Measurements from ENCODE around the gene TMEM256. TPM values are rescaled to one million over a fixed set of nuclear protein-coding genes. Genes with fewer than 3 reads are reported as not detected.

The TMEM256 gene
- total and polyA plus RNA-seq, 2 of the 8 experiments (the other 6 are each of a cell fraction or from before 2014, with no cell fraction given), result 97.0 to 350 TPM

DNA sequence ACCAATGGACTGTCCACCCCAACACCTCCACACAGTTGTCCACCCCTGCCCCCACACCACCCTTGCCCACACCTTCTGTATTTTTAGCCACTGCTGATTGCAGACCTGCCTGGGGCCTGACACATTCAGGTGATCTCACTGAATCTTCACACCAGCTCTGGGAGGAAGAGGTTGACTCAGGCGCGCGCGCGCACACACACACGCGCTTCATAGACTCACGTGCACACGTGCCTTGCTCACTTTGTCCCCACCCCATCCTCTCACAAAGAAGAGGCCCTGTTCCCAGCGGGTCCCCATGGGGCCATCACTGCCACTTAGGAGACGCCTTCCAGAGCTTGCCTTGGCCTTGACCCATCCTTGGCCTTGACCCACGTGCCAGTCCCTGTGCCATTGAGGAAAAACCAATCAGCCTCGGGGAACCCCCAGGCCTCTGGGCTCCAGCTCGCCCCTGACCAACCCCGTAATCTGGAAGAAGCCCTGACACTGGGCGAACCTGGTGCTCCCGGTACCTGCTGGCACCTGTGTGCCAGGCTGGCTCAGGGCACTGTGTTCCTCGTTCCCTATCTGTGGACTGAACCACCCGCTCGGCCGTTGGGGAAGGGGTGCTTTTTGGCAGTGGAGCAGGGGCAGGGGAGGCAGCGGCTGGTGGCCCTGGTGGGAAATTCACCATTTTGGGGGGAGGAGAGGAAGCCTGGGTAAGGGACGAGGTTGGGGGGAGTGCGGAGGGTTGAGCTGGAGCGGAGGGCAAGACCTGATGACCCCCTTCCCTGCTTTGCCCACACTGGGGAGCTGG is 6.9 kb upstream of the TMEM256 start (continued):
- TF ChIP-seq, protein P1, sequence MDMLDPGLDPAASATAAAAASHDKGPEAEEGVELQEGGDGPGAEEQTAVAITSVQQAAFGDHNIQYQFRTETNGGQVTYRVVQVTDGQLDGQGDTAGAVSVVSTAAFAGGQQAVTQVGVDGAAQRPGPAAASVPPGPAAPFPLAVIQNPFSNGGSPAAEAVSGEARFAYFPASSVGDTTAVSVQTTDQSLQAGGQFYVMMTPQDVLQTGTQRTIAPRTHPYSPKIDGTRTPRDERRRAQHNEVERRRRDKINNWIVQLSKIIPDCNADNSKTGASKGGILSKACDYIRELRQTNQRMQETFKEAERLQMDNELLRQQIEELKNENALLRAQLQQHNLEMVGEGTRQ (IDR thresholded peaks at IDR 0.05; ENCODE audit: low read length), result no peak
- TF ChIP-seq CBX5 (IDR thresholded peaks at IDR 0.05; ENCODE audit: low read depth, low read length), result no peak
- TF ChIP-seq, protein P2, sequence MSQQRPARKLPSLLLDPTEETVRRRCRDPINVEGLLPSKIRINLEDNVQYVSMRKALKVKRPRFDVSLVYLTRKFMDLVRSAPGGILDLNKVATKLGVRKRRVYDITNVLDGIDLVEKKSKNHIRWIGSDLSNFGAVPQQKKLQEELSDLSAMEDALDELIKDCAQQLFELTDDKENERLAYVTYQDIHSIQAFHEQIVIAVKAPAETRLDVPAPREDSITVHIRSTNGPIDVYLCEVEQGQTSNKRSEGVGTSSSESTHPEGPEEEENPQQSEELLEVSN (IDR thresholded peaks at IDR 0.05), result no peak
- TF ChIP-seq, protein P3, sequence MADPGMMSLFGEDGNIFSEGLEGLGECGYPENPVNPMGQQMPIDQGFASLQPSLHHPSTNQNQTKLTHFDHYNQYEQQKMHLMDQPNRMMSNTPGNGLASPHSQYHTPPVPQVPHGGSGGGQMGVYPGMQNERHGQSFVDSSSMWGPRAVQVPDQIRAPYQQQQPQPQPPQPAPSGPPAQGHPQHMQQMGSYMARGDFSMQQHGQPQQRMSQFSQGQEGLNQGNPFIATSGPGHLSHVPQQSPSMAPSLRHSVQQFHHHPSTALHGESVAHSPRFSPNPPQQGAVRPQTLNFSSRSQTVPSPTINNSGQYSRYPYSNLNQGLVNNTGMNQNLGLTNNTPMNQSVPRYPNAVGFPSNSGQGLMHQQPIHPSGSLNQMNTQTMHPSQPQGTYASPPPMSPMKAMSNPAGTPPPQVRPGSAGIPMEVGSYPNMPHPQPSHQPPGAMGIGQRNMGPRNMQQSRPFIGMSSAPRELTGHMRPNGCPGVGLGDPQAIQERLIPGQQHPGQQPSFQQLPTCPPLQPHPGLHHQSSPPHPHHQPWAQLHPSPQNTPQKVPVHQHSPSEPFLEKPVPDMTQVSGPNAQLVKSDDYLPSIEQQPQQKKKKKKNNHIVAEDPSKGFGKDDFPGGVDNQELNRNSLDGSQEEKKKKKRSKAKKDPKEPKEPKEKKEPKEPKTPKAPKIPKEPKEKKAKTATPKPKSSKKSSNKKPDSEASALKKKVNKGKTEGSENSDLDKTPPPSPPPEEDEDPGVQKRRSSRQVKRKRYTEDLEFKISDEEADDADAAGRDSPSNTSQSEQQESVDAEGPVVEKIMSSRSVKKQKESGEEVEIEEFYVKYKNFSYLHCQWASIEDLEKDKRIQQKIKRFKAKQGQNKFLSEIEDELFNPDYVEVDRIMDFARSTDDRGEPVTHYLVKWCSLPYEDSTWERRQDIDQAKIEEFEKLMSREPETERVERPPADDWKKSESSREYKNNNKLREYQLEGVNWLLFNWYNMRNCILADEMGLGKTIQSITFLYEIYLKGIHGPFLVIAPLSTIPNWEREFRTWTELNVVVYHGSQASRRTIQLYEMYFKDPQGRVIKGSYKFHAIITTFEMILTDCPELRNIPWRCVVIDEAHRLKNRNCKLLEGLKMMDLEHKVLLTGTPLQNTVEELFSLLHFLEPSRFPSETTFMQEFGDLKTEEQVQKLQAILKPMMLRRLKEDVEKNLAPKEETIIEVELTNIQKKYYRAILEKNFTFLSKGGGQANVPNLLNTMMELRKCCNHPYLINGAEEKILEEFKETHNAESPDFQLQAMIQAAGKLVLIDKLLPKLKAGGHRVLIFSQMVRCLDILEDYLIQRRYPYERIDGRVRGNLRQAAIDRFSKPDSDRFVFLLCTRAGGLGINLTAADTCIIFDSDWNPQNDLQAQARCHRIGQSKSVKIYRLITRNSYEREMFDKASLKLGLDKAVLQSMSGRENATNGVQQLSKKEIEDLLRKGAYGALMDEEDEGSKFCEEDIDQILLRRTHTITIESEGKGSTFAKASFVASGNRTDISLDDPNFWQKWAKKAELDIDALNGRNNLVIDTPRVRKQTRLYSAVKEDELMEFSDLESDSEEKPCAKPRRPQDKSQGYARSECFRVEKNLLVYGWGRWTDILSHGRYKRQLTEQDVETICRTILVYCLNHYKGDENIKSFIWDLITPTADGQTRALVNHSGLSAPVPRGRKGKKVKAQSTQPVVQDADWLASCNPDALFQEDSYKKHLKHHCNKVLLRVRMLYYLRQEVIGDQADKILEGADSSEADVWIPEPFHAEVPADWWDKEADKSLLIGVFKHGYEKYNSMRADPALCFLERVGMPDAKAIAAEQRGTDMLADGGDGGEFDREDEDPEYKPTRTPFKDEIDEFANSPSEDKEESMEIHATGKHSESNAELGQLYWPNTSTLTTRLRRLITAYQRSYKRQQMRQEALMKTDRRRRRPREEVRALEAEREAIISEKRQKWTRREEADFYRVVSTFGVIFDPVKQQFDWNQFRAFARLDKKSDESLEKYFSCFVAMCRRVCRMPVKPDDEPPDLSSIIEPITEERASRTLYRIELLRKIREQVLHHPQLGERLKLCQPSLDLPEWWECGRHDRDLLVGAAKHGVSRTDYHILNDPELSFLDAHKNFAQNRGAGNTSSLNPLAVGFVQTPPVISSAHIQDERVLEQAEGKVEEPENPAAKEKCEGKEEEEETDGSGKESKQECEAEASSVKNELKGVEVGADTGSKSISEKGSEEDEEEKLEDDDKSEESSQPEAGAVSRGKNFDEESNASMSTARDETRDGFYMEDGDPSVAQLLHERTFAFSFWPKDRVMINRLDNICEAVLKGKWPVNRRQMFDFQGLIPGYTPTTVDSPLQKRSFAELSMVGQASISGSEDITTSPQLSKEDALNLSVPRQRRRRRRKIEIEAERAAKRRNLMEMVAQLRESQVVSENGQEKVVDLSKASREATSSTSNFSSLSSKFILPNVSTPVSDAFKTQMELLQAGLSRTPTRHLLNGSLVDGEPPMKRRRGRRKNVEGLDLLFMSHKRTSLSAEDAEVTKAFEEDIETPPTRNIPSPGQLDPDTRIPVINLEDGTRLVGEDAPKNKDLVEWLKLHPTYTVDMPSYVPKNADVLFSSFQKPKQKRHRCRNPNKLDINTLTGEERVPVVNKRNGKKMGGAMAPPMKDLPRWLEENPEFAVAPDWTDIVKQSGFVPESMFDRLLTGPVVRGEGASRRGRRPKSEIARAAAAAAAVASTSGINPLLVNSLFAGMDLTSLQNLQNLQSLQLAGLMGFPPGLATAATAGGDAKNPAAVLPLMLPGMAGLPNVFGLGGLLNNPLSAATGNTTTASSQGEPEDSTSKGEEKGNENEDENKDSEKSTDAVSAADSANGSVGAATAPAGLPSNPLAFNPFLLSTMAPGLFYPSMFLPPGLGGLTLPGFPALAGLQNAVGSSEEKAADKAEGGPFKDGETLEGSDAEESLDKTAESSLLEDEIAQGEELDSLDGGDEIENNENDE (IDR thresholded peaks at IDR 0.05; ENCODE audit: insufficient replicate concordance, low read length), result no peak

All from H1 (cell line).